ENCODE results near the gene NCAPH2.
A peak's percentile ranks its signal among the peaks of the same experiment; 100 is the strongest.
"Not testable (repeated sequence)": the region's sequence is repeated elsewhere in the genome, so short reads cannot be mapped to it uniquely, and the experiment has no call there.

Gene NCAPH2

DNA sequence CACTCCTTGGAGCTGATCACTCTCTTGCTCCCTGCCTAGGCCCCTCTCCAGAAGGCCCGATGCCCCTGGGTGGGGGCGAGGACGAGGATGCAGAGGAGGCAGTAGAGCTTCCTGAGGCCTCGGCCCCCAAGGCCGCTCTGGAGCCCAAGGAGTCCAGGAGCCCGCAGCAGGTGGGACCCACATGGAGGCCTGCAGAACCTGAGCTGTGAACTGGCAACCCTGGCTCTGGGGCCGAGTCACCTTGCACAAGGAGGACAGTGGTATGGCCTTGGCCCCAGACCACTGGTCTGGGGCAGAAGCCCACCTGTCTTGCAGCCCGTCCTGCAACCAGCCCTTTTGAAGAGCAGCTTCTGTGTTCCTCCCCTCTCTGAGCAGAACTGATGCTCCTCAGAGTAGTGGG is 11.1 kb downstream of the NCAPH2 start:
- DNase-seq (ENCODE audit: low read depth), result no peak

DNA sequence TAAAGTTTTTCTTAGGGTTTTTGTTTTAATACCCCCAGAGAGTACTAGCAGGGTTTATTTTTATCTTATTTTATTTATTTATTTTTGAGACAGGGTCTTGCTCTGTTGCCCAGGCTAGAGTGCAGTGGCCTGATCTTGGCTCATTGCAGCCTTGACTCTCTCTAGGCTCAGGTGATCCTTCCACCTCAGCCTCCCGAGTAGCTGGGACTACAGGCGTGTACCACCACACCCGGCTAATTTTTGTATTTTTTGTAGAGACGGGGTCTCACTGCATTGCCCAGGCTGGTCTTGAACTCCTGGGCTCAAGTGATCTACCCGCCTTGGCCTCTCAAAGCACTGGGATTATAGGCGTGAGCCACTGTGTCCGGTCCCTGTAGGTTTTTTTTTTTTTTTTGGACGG is 12.2 kb downstream of the NCAPH2 start:
- DNase-seq (ENCODE audit: low read depth), result not testable (repeated sequence)

- DNase-seq (ENCODE audit: low read depth), result no peak
Observed at GRCh38 chr22:50520826-50521453, 12.9 kb downstream of the NCAPH2 start.

DNA sequence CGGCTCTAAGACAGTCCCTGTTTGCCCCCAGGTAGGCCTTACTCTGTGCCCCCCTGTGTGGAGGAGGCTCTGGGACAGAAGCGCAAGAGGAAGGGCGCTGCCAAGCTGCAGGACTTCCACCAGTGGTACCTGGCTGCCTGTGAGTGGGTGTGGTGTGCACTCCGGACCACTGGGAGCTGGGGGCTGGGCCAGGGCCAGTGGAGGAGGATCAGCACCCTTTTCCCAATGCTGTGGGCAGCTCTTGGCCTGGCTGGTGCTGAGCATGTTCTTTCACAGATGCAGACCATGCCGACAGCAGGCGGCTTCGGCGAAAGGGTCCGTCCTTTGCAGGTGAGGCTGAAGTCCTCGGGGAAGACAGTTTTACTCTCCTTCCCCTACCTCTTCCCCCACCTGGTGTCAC is 13.7 kb downstream of the NCAPH2 start:
- no peak for DNase-seq (ENCODE audit: low read depth)

DNA sequence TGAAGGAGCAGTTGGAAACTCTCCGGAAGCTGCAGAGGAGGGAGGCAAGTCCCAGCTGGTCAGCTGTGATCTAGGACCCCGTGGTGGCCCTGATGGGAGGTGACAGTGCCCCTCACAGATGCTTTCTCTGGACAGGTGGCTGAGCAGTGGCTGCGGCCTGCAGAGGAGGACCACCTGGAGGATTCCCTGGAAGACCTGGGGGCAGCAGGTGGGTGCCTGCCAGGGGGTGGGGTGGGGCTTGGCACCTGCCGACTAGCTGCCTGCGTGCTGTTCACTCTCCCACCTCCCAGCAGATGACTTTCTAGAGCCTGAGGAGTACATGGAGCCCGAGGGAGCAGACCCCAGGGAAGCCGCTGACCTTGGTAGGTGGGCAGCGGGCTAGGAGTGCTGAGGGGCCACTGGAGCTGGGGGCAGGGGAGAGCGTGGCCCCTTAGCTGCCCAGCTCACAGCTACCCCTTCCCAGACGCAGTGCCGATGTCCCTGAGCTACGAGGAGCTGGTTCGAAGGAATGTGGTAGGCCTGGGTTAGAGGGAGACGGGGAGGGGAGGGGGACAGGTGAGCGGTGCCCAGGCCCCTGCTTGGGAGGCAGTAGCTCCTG is 14.3 kb downstream of the NCAPH2 start:
- no peak for DNase-seq (ENCODE audit: low read depth)

DNA sequence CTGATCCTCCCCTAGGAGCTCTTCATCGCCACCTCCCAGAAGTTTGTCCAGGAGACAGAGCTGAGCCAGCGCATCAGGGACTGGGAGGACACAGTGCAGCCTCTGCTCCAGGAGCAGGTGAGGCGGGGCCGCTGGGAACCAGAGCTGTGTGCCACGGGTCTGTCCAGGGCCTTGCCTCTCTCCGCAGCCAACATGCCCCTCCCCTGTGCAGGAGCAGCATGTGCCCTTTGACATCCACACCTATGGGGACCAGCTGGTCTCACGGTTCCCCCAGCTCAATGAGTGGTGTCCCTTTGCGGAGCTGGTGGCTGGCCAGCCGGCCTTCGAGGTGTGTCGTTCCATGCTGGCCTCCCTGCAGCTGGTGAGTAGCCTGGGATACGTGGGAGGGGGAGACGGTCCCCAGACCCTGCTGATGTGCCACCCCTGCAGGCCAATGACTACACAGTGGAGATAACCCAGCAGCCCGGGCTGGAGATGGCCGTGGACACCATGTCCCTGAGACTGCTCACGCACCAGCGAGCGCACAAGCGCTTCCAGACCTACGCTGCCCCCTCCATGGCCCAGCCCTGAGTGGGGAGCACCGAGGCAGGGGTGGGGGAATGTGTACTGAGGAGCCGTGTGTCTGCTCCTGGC is 14.9 kb downstream of the NCAPH2 start:
- no peak for DNase-seq (ENCODE audit: low read depth)

DNA sequence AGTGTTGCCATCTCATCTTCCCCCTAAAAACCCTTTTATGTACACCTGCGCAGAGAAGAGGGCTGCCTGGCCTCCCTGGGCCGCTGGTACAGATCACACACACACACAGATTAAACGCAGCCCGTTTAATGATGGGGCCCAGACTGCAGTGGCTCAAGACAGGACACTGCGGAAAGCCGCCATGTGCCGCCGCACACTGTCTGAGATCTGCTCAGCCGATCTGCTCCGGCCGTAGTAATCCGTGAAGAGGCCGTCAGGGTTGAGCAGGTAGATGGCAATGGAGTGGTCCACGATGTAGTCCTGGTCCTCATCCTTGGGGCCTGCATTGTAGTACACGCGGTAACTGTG is 15.4 kb downstream of the NCAPH2 start:
- no peak for DNase-seq (ENCODE audit: low read depth)

DNA sequence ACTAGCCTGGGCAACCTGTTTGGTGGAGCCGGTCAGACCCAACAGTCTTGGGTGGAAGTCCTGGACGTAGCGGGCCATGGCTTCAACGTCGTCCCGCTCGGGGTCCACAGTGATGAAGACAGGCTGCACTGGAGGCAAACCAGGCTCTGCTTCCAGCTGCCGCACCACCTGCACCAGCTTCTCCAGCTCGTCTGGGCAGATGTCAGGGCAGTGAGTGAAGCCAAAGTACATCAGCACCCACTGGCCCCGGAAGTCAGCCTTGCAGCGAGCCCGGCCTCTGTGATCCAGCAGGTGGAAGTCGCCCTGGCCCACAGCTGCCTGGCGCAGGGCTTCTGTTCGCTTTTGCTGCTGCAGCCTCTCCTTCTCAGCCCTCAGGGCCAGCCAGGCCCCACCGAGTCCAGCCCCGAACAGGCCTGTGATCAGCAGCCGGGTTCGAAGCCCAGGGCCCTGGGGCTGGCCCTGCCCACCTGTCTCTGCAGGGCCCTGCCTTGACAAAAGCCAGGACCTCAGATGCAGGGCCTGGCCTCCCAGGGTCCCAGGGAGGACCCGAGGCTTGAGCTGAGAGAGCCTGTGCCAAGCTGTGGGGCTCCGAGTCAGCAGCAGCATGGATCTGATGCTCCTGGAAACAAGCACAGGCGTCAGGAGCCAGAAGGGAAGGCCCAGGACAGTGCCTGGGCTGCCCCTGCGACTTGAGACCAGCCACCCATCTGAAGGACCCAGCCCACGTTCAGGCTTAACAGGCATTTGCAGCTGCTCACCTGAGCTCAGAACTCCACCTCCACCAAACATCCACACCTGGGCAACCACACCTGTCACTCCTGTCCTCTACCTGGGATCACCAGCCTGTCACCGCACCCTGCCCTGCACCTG is 16.0 kb downstream of the NCAPH2 start:
- no peak for DNase-seq (ENCODE audit: low read depth)

GRCh38 chr22:50524676-50525103 is 16.7 kb downstream of the NCAPH2 start:
- no peak for DNase-seq (ENCODE audit: low read depth)

GRCh38 chr22:50525104-50525857 is 17.3 kb downstream of the NCAPH2 start, which contains the start of gene SCO2:
SCO2 (minus strand) TSS chr22:50525598; CDS start chr22:50524411, 1,187 bp downstream.
- DNase-seq (ENCODE audit: low read depth), result peak; percentile 79

GRCh38 chr22:50525858-50526107 is 17.8 kb downstream of the NCAPH2 start:
- DNase-seq (ENCODE audit: low read depth), result no peak

GRCh38 chr22:50526108-50526833 is 18.2 kb downstream of the NCAPH2 start:
- no peak for DNase-seq (ENCODE audit: low read depth)

DNA sequence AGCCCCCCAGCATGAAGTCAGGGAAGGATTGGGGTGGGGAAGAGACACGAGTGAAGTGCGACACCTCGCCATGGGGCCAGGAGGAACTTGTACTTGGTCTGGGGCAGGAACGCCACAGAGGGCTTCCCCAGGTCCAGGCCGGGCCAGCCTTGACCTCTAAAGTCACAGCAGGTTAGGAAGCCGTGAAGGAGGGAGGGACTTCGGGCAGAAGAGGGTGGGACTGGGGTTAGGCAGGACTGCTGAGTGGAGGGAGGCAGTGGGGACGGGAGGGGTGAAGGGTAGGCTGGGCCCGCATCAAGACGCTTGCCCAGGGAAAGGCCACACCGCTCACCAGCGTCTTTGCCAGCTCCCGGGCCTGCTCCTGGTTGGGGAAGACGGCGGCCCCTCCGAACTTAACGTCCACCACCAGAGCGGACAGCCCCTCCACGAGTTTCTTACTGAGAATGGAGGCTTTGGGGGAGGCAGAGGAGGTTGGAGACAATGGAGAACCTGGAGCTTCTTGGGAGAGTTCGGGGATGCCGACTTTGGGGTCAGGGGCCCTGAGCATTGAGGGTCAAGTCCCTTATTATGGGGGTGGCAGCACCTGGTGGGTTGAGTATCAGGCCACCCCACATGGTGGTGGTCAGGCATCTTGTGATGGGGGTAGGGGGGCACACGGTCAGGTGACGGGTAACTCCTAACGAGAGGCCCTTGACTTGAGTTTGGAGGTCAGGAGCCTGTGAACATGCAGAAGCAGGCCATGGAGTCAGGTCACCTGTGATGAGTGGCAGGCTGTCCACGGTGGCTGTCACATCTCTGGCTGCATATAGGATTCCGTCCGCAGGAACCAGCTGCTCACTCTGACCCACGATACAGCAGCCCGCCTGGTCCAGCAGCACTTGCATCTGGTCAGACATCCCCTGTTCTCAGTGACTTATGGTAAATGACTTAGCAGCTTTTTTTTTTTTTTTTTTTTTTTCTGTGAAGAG is 19.1 kb downstream of the NCAPH2 start:
- no peak for DNase-seq (ENCODE audit: low read depth)

DNA sequence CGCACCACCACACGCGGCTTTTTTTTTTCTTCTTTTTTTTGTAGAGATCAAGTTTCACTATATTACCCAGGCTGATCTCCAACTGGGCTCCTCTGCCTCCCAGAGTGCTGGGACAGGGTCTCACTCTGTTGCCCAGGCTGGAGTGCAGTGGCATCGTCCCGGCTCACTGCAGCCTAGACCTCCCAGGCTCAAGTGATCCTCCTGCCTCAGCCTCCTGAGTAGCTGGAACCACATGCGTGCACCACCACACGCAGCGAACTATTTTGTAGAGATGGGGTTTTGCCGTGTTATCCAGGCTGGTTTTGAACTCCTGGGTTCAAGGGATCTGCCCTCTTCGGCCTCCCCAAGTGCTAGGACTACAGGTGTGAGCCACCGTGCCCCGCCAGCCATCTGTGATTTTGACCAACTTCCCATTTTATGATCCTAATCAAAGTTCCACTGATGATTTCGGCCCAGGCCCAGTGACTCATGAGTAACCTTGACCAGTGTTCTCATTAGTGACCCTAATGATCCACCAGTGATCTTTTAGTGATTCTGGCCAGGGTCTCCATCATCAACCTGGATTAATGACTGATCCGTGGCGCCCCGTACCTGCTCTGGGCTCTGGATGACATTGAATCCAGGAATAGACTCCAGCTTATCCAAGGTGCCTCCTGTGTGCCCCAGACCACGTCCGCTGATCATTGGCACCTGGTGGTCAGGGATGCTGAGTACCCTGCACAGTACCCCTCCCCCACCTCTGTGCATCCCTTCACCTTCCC is 20.1 kb downstream of the NCAPH2 start:
- DNase-seq (ENCODE audit: low read depth), result no peak

- DNase-seq (ENCODE audit: low read depth), result no peak
Observed at GRCh38 chr22:50528682-50529415, 20.8 kb downstream of the NCAPH2 start.

GRCh38 chr22:50529416-50529896 is 21.4 kb downstream of the NCAPH2 start:
- DNase-seq (ENCODE audit: low read depth), result no peak

DNA sequence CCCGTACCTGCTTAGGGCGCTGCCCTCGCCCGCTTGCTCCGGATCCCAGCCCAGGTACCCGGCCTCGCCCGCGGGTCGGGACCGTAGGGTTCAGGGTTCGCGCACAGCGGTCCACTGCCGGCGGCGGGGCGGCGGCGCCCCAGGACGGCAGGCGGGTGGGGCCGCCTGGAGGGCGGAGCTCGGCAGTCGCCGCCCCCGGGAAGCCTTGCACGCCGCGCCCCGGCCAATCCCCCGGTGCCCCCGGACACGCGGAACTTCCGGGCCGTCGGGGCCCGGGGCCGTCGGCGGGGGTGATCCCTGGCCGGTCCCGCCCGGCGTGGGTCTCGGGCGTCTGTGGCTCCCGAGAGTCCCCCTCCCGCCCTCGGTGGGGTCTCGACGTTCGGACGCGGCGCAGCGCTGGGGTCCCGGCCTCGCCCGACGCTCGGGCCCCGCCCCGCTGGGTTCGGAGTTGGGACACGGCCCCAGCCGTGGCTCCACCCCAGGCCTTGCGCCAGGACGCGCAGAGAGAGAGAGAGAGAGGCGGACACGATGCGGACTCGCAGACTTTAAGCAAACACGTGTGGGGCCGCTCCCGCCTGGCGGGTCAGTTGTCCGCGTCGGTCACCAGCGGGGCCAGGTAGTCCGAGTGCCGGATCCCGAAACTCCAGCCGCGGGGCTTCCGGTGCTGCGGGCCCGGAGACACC is 22.0 kb downstream of the NCAPH2 start, which contains the start of gene TYMP:
Gene TYMP (minus strand): TSS at position 116 of the 683 bp plus-strand sequence. CDS start 303 bp downstream, outside the sequence.
- no peak for DNase-seq (ENCODE audit: low read depth)

GRCh38 chr22:50530580-50530876 is 22.5 kb downstream of the NCAPH2 start:
- DNase-seq (ENCODE audit: low read depth), result no peak
